GM18517 (cell line): ENCODE measurements around the gene PCSK7.
"Not testable (repeated sequence)": the region's sequence is repeated elsewhere in the genome, so short reads cannot be mapped to it uniquely, and the experiment has no call there.

Experiments used
- ATAC-seq: cut with Tn5 transposase; IDR thresholded peaks from one replicate; pipeline ENCODE4 v1.9.1; 2021; ENCODE audit warnings: mild to moderate bottlenecking, moderate library complexity; ENCODE audit not compliant: unreplicated experiment

Gene PCSK7

GRCh38 chr11:117218133-117218915, 13.5 kb downstream of the PCSK7 start:
- no peak for ATAC-seq

- no peak for ATAC-seq
Measured at GRCh38 chr11:117217141-117218084, 14.5 kb downstream of the PCSK7 start.

- no peak for ATAC-seq
Measured at GRCh38 chr11:117214404-117215110, 17.3 kb downstream of the PCSK7 start.

DNA sequence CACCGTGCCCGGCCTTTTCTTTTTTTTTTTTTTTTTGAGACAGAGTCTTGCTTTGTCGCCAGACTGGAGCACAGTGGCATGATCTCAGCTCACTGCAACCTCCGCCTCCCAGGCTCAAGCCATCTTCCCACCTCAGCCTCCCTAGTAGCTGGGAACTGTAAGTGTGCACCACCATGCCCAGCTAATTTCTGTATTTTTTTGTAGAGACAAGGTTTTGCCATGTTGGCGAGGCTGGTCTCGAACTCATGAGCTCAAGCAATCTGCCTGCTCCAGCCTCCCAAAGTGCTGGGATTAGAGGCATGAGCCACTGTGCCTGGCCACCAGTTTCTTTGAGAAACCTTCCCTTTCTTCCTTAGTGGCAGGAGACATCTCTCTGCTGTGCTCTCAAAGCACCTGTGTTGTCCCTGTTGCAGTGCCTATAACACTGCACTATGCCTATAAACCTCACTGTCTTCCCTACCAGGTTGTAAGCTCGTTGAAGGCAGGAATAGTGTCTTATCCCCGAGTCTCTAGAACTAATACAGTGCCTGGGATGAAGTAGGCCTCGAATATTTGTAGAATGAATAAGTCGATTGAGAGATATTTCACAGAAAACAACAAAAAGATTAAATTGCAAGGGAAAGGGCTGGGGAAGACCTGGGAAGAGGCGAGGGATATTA, 19.0 kb downstream of the PCSK7 start:
- ATAC-seq: no peak

DNA sequence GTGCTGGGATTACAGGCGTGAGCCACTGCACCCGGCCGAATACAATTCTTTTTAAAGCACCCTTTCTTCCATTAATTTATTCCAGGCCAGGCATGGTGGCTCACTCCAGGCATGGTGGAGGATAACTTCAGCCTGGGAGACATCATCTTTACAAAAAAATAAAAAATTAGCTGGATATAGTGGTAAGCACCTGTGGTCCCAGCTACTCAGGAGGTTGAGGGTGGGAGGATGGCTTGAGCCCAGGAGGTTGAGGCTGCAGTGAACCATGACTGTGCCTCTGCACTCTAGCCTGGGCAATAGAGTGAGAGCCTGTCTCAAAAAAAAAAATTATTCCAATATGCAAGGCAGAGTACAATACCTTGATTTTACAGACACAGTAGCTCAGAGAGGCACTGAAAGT, 21.3 kb downstream of the PCSK7 start:
- no peak for ATAC-seq

- ATAC-seq: not testable (repeated sequence)
Measured at GRCh38 chr11:117209351-117210125, 22.3 kb downstream of the PCSK7 start.

- not testable (repeated sequence) for ATAC-seq
Measured at GRCh38 chr11:117208710-117209109, 23.2 kb downstream of the PCSK7 start.

GRCh38 chr11:117207481-117207880, 24.4 kb downstream of the PCSK7 start:
- ATAC-seq: not testable (repeated sequence)

DNA sequence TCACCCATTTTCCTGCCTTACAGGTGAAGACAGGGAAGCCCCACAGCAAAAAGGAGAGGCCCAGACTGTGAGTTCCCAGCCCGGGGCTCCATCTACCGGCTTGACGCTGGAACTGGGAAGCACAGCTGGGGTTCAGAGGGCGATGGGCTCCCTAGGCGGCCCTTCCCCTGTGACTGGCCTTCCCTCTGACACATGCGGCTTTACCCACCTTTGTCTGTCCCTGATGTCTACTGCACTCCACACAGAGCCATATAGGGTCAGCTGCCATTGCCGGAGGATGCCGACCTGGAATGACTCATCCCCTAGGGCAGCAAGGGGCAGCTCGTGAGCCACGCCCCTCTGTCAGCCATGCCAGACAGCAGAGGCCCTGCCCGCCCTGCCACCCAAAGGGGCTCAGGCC, 25.0 kb downstream of the PCSK7 start:
- ATAC-seq: not testable (repeated sequence)

DNA sequence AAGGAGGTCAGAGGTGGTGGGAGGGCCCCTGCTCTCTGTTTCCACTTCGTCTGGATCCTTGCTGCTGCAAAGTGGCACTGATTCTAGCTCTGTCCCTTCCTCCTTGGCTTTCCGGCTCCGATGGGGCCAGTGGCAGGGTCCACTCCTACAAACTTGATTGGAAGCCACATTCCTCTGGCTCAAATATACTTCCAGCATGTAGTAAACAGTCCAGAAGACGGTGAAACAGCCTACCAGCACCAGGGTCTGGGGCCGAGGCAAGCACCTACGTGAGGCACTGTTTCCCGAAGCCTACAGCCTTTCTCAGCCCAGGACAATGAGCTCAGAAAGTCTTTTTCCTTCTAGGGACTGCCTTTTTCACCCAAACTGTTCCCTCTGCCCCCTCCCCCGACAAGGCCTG, 25.8 kb downstream of the PCSK7 start:
- ATAC-seq: not testable (repeated sequence)

DNA sequence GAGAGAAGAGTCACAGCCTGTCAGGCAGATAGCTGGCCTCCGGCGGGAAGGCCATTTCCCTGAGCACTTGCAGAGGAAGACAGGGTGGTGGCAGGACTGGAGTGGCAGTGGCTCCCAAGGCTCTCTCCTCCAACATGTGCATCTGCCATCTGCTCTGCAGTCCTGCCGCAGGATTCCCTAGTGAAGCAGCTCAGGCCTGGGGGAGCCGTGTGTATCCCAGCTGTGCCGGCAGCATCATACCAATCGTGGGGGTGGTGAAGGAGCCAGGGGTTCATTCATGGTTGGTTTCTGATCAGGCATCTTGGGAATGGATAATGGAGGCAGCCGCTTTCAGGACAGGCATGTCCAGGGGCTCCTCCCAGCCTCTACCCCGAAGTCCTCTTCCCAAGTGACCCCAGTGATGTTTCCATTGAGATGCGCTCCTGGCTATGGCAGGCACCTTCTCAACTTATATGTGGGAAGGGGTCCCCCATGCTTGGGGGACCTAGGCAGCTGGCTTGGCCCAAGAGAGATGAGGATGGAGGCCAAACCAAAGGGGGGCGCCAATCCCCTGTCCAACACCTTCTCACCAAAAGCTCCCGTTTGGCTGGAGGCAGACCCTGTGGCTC, 26.6 kb downstream of the PCSK7 start:
- no peak for ATAC-seq

DNA sequence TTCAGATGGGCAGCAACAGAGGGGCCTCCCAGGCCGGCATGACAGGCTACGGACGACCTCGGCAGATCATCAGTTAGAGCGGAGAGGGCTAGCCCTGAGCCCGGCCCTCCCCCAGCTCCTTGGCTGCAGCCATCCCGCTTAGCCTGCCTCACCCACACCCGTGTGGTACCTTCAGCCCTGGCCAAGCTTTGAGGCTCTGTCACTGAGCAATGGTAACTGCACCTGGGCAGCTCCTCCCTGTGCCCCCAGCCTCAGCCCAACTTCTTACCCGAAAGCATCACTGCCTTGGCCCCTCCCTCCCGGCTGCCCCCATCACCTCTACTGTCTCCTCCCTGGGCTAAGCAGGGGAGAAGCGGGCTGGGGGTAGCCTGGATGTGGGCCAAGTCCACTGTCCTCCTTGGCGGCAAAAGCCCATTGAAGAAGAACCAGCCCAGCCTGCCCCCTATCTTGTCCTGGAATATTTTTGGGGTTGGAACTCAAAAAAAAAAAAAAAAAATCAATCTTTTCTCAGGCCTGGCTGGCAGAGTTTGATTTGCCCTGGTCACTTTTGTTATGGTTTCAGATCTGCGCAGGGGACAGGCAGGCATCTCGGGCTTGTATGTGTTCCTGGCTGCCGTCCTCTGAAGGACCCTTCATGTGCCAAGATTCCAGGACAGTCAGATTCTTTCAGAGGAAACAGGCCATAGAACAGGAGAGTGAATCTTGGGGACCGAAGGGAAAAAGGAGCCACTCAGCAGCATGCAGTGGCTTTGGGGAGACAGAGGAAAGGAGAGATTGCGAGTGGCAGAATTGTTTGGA, 27.4 kb downstream of the PCSK7 start:
- ATAC-seq: no peak

DNA sequence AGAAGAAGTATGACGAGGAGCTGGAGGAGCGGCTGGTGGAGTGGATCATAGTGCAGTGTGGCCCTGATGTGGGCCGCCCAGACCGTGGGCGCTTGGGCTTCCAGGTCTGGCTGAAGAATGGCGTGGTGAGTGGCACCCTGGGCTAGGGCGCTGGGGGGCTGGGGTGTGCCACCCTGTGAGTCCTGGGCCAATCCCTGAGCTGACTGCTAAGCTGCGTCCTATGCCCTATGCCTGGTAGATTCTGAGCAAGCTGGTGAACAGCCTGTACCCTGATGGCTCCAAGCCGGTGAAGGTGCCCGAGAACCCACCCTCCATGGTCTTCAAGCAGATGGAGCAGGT, 28.8 kb downstream of the PCSK7 start:
- ATAC-seq: no peak

- no peak for ATAC-seq
Measured at GRCh38 chr11:117202386-117203068, 29.3 kb downstream of the PCSK7 start.

DNA sequence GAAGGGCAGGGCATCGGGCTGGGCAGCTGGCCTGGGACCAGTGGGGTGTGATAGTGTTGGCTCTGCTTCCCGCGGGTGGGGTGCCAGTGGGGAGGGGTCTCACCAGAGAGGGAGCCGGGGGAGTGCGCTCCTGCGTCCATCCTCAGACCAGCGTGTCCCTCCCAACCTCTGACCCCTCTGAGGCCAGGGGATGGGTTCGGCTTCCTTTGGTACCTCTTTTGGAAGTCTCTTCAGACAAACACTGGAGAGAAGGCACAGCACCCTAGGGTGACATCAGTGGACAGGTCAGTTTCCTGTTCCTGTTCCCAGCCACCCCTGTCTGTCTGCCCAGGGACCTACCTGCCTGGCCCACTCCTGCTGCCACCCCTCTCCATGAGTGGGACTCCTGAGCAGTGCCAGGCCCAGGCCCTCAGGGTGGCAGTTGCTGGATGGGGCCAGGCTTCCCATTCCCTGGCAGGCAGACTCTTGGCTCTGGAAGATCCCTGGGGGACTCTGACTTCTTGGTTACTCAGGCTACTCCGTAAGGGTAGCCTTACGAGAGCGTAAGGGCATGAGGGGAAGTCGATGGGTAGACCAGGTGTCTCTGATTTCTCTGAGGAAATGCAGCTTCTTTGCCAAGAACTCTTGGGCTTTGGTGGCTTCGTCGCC, 30.1 kb downstream of the PCSK7 start:
- no peak for ATAC-seq

DNA sequence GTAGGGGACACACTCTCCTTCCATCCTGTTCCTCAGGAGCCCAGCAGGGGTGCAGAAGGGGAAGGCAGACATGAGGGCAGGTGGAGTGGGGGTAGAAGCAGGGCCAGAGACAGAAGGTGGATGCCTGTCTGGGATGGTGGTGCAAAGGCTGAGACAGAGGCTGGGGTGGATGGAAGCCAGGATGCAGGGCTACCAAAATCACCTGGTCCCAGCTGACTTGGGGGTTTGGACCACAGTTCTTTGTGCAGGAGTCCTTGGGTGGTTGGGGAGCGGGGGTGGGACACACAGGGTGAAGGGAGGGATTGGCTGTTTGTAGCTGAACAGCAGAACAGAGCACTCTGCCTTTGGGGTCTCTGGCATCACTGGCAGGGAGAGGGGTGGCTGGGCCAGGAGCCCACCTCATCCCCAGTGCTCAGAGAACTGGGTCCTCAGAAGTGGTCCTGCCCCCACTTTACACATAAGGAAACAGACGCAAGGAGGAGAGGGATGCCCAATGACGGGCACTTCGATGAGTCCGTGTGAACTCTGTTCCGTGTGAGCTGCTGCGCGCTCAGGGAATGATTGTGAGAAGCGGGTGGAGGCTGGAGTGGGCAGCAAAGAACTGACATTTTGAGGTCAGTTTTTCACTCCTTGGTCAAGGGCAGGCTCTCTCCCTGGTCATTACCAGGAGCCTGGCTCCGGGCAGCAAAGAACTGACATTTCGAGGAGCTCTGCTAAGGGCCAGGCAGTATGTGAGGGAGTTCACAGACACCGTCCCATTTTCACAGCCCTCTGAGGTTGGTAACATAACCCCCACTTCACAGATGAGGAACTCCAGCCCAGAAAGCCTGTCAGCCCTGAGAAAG, 30.8 kb downstream of the PCSK7 start:
- no peak for ATAC-seq
